HepG2 (cell line): ENCODE results near the gene LRRC3B. TPM values are rescaled to one million over a fixed set of nuclear protein-coding genes. Genes with fewer than 3 reads are reported as not detected.

Experiments used
- ATAC-seq: fragments of 200-7000 bp; cut with Tn5 transposase; 3 replicates; pipeline ENCODE4 v1.9.1; 2020; ENCODE audit warnings: mild to moderate bottlenecking, moderate library complexity
- BruUV-seq: library from RNA; stranded (reverse); fragments of 400-500 nt; replicated peaks from 2 replicates; lab custom pipeline; 2021; lab: Mats Ljungman, UMichigan
- CTCF ChIA-PET: fragments of 300-600 bp; formaldehyde crosslinking; extraction: SDS; loops from one replicate; lab custom pipeline; 2021; ENCODE audit warnings: low total read pairs, inconsistent platforms, low intra/inter-chr PET ratio; lab: Yijun Ruan, JAX
- POLR2A ChIA-PET: fragments of 350-600 bp; sonication (Branson Sonifier 250); formaldehyde crosslinking; loops from one replicate; lab custom pipeline; 2020; ENCODE audit warnings: antibody characterized with exemption, inconsistent platforms; lab: Yijun Ruan, JAX
- DNase-seq: peaks from one replicate; pipeline ENCODE4 v3.0.0-alpha.2; 2015; ENCODE audit warnings: low spot score
- FAIRE-seq: peaks from 3 replicates; lab custom pipeline; 2011; peaks lifted over from hg19 to GRCh38; lab: Jason Lieb, UNC
- H2AFZ ChIP-seq: one replicate; pipeline ENCODE4 v1.6.1; 2011; ENCODE audit warnings: low read length, inconsistent platforms
- H3K27ac ChIP-seq: fragments of 300-600 bp; 3 replicates; pipeline ENCODE4 v1.8.0; 2011; ENCODE audit warnings: mixed run types, mild to moderate bottlenecking, mixed read lengths, low read length, inconsistent platforms; ENCODE audit not compliant: insufficient read depth; ENCODE audit errors: extremely low read length
- H3K27me3 ChIP-seq, 2 experiments: fragments of 200-600 bp in 1 of 2; 2 replicates in 1 of 2; 3 replicates in 1 of 2; pipeline versions ENCODE4 v1.6.0 to v1.8.0; 2011; ENCODE audit warnings: low read length in 2 of 2, mild to moderate bottlenecking in 2 of 2, moderate library complexity in 2 of 2, inconsistent platforms in 1 of 2; ENCODE audit not compliant: insufficient read depth in 2 of 2, control insufficient read depth in 1 of 2
- H3K36me3 ChIP-seq, 2 experiments: fragments of 200-600 bp in 1 of 2; replicated peaks in 1 of 2; 2 replicates in 1 of 2; 3 replicates in 1 of 2; pipeline versions ENCODE4 v1.5.1 to v1.8.0; 2011; ENCODE audit warnings: low read length in 2 of 2, inconsistent platforms in 1 of 2; ENCODE audit not compliant: insufficient read depth in 2 of 2, control insufficient read depth in 1 of 2
- H3K4me1 ChIP-seq: 2 replicates; pipeline ENCODE4 v1.5.1; 2012; ENCODE audit warnings: low read length, inconsistent platforms; ENCODE audit not compliant: insufficient read depth
- H3K4me2 ChIP-seq: 2 replicates; pipeline ENCODE4 v1.6.0; 2011; ENCODE audit warnings: low read depth, low read length, inconsistent platforms
- H3K4me3 ChIP-seq, 3 experiments: fragments of 200-600 bp in 1 of 3; sonication (generic), shearing (Covaris generic) in 1 of 3; replicated peaks in 1 of 3; 2 replicates each; pipeline ENCODE4 v1.5.1; 2011 to 2016; ENCODE audit warnings: low read length in 3 of 3, inconsistent platforms in 2 of 3, low read depth in 2 of 3, mild to moderate bottlenecking in 2 of 3, control low read depth in 1 of 3, mixed read lengths in 1 of 3; ENCODE audit not compliant: insufficient read depth in 1 of 3
- H3K79me2 ChIP-seq: one replicate; pipeline ENCODE4 v1.6.1; 2011; ENCODE audit warnings: low read length, inconsistent platforms; ENCODE audit not compliant: insufficient read depth
- H3K9ac ChIP-seq: 2 replicates; pipeline ENCODE4 v1.6.0; 2011; ENCODE audit warnings: mild to moderate bottlenecking, low read depth, low read length, inconsistent platforms; ENCODE audit not compliant: insufficient read depth
- H3K9me3 ChIP-seq: 2 replicates; pipeline ENCODE4 v1.5.1; 2012; ENCODE audit warnings: mild to moderate bottlenecking, low read length
- H4K20me1 ChIP-seq: 2 replicates; pipeline ENCODE4 v1.6.0; 2011; ENCODE audit warnings: inconsistent platforms, mild to moderate bottlenecking, low read length, moderate library complexity; ENCODE audit not compliant: insufficient read depth
- IRF9 ChIP-seq: sonication (generic); formaldehyde crosslinking; IDR thresholded peaks from 2 replicates; pipeline ENCODE4 v1.8.0; 2022; ENCODE audit warnings: missing genetic modification reagents, mild to moderate bottlenecking, borderline replicate concordance
- RFXANK ChIP-seq: IDR thresholded peaks from 2 replicates; pipeline ENCODE4 v1.6.1; 2016
- SIX4 ChIP-seq: sonication (generic); formaldehyde crosslinking; IDR thresholded peaks from 2 replicates; pipeline ENCODE4 v1.4.0; 2020; ENCODE audit warnings: missing genetic modification reagents
- SMC3 ChIP-seq: IDR thresholded peaks from 2 replicates; pipeline ENCODE4 v1.6.1; 2011; ENCODE audit warnings: low read length, improper control_type of control experiment
- STAG1 ChIP-seq: sonication (generic); formaldehyde crosslinking; IDR thresholded peaks from 2 replicates; pipeline ENCODE4 v1.4.0; 2020; ENCODE audit warnings: missing genetic modification reagents
- TIGD3 ChIP-seq: sonication (generic); formaldehyde crosslinking; IDR thresholded peaks from 2 replicates; pipeline ENCODE4 v1.5.1; 2020; ENCODE audit warnings: mild to moderate bottlenecking, missing genetic modification reagents, borderline replicate concordance
- ZBTB10 ChIP-seq: sonication (generic); formaldehyde crosslinking; IDR thresholded peaks from 2 replicates; pipeline ENCODE4 v1.4.0; 2020; ENCODE audit warnings: missing genetic modification reagents, borderline replicate concordance
- ZNF260 ChIP-seq: sonication (generic); formaldehyde crosslinking; IDR thresholded peaks from 2 replicates; pipeline ENCODE4 v1.4.0; 2020; ENCODE audit warnings: missing genetic modification reagents, low read depth, mild to moderate bottlenecking, borderline replicate concordance
- ZNF282 ChIP-seq: fragments of 450-650 bp; IDR thresholded peaks from 2 replicates; pipeline ENCODE4 v1.6.1; 2018; ENCODE audit not compliant: partially characterized antibody
- ZNF383 ChIP-seq: sonication (generic); formaldehyde crosslinking; IDR thresholded peaks from 2 replicates; pipeline ENCODE4 v1.4.0; 2020; ENCODE audit warnings: missing genetic modification reagents, mild to moderate bottlenecking, borderline replicate concordance
- ZNF44 ChIP-seq: sonication (generic); formaldehyde crosslinking; IDR thresholded peaks from 2 replicates; pipeline ENCODE4 v1.5.1; 2020; ENCODE audit warnings: mild to moderate bottlenecking, missing genetic modification reagents
- ZNF503 ChIP-seq: sonication (generic); formaldehyde crosslinking; IDR thresholded peaks from 2 replicates; pipeline ENCODE4 v1.4.0; 2020; ENCODE audit warnings: missing genetic modification reagents
- ZNF775 ChIP-seq: sonication (generic); formaldehyde crosslinking; IDR thresholded peaks from 2 replicates; pipeline ENCODE4 v1.4.0; 2020; ENCODE audit warnings: missing genetic modification reagents, mild to moderate bottlenecking, moderate library complexity, borderline replicate concordance
- ZNF780A ChIP-seq: sonication (generic); formaldehyde crosslinking; IDR thresholded peaks from 2 replicates; pipeline ENCODE4 v1.8.0; 2022; ENCODE audit warnings: mild to moderate bottlenecking, missing genetic modification reagents, moderate library complexity
- WGBS: methylation state at CpG from one replicate; pipeline ENCODE4 v1.1.6; 2017; ENCODE audit warnings: low lambda C conversion rate; 5-methylcytosine and 5-hydroxymethylcytosine counted together
- in situ Hi-C: cut with HindIII; loops from 2 replicates; pipeline ENCODE4 v1.10.0; 2017; ENCODE audit warnings: low pct_unique_long_range_greater_than_20kb; ENCODE audit not compliant: extremely low pct_ligation_motif_present
- intact Hi-C: fragments of 100-400 bp; cut with micrococcal nuclease; formaldehyde crosslinking; loops from one replicate; pipeline ENCODE4 v1.10.0; 2022; ENCODE audit not compliant: unreplicated experiment
- polyA plus RNA-seq, 8 experiments: library from polyadenylated mRNA; depleted of rRNA in 3 of 8; stranded (reverse) in 7 of 8; unstranded in 1 of 8; fragments of >200 nt; fragmentation: Illumina TruSeq in 4 of 8; extraction: Trizol in 4 of 8; gene quantifications; 2 replicates each; pipeline versions ENCODE4 v1.2.1 to v1.2.3, GENCODE V29; 2011 to 2016; ENCODE audit warnings: low read depth in 4 of 8, missing spikeins in 1 of 8, mixed read lengths in 1 of 8; ENCODE audit not compliant: insufficient read depth in 1 of 8
- total RNA-seq, 5 experiments: library from RNA; depleted of rRNA; stranded (reverse); fragments of >200 nt; fragmentation: Illumina TruSeq; extraction: Trizol; gene quantifications; 2 replicates each; pipeline ENCODE4 v1.2.3, GENCODE V29; 2016; ENCODE audit warnings: low read depth in 1 of 5

Gene LRRC3B
- total and polyA plus RNA-seq, 2 of the 13 experiments (the other 11 are each of a cell fraction or from before 2014, with no cell fraction given): not detected

GRCh38 chr3:26712211-26713026, 89.8 kb downstream of the LRRC3B start (continued):
- TF ChIP-seq ZNF44 (CRISPR knock-in tag): no peak
- TF ChIP-seq TIGD3 (CRISPR knock-in tag): no peak
- peak; percentile 41; the same call in 1 of the 2 replicates for TF ChIP-seq SMC3
- TF ChIP-seq ZNF260 (CRISPR knock-in tag): no peak
- no peak for TF ChIP-seq ZBTB10 (CRISPR knock-in tag)
- peak; percentile 65 for TF ChIP-seq STAG1 (CRISPR knock-in tag)
- no peak for TF ChIP-seq ZNF780A
- TF ChIP-seq RFXANK (CRISPR knock-in tag): no peak

- intact Hi-C loops: loop anchor here (10.0 kb wide), 1 partner anchor 1068 kb away; no protein-coding TSS in a partner anchor
- no peaks in the 10 kb centered on the region for H3K4me1 ChIP-seq
- no peak for FAIRE-seq
- TF ChIP-seq ZNF503 (CRISPR knock-in tag): no peak
- TF ChIP-seq IRF9 (CRISPR knock-in tag): no peak
- no peak for TF ChIP-seq ZNF282
- no peak for TF ChIP-seq ZNF775 (CRISPR knock-in tag)
- no peak for TF ChIP-seq SIX4 (CRISPR knock-in tag)
- TF ChIP-seq ZNF383 (CRISPR knock-in tag): no peak
Observed at GRCh38 chr3:26713091-26713490, 90.5 kb downstream of the LRRC3B start.

More at GRCh38 chr3:26713091-26713490, 90.5 kb downstream of the LRRC3B start:
- Histone ChIP-seq H3K27ac (no peak overlapping the region), H3K36me3 (no peaks in the 10 kb centered on the region), H3K4me3 (no peak overlapping the region), H3K9me3 (0 out of 2 replicates have a peak, but pooled peaks cover 7% of the 10 kb centered on the region), H2AFZ (no peak overlapping the region), H3K27me3 (no peaks in the 10 kb centered on the region), H4K20me1 (no peaks in the 10 kb centered on the region), H3K4me2 (no peak overlapping the region), H3K79me2 (no peaks in the 10 kb centered on the region), H3K9ac (no peak overlapping the region)
- ChIA-PET POLR2A (no interaction called here), CTCF (no interaction called here)
- in situ Hi-C loops: no loop called here
- ATAC-seq (no peak), DNase-seq (no peak)
- WGBS: under 1% methylated on average over 3 of the region's 3 CpGs
- BruUV-seq: no TSS peak
